Right kidney (tissue), 1 donor: ENCODE data around the gene CREB3L1.

ENCODE experiments used
- DNase-seq: peaks from one replicate; pipeline ENCODE4 v3.0.0-alpha.2; 2016

CREB3L1 gene

DNA sequence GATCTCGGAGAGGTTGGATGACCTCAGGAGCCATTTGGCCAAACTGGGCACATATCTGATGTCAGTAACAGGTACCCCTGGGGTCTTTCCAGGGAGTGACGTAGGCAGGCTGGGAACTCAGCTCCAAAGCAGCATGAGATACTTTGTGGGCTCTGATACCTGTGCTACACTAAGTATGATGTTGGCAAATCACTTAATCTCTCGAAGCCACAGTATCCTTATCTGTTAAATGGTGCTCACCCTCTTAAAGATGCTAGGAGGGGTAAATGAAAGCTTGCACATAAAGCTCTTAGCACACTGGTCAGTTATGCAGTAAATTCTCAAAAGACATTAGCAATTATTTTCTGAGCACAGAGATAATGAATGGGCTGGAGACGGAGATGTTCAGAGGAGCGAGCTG lies 52.7 kb downstream of the CREB3L1 start:
- no peak for DNase-seq

GRCh38 chr11:46330563-46331281 lies 53.3 kb downstream of the CREB3L1 start:
- DNase-seq: peak; percentile 51

DNA sequence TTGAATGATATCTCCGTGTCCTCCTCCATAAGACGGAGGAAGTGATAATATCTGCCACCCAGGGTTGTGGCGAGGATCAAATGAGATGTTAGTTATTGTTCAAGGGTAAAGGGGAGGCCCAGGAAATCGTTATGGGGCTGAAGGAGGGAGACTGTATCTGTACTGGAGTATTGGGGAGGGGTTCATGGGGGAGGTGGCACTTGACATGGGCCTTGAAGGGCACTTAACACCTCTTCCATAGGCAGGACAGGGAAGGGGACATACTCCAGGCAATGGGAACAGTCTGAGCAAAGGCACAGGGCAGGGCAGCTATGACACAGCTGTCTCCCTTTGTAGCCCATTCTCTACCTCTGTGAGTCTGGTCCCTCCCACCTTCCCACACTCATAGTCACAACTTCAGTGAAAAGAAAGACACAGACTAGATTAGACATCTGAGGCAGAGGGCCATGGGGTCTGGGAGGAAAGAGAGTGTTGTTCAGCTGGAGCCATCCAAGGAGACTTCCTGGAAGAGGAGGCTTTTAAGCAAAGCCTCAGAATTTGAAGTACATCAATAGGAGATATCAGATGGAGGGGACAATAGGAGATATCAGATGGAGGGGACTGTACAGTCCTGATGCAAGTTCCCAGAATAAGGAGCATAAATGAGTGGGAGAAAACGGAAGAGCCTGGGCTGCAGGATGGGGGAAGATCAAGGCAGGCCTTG lies 54.0 kb downstream of the CREB3L1 start:
- no peak for DNase-seq

- no peak for DNase-seq
Observed at GRCh38 chr11:46332093-46332567, 54.7 kb downstream of the CREB3L1 start.

DNA sequence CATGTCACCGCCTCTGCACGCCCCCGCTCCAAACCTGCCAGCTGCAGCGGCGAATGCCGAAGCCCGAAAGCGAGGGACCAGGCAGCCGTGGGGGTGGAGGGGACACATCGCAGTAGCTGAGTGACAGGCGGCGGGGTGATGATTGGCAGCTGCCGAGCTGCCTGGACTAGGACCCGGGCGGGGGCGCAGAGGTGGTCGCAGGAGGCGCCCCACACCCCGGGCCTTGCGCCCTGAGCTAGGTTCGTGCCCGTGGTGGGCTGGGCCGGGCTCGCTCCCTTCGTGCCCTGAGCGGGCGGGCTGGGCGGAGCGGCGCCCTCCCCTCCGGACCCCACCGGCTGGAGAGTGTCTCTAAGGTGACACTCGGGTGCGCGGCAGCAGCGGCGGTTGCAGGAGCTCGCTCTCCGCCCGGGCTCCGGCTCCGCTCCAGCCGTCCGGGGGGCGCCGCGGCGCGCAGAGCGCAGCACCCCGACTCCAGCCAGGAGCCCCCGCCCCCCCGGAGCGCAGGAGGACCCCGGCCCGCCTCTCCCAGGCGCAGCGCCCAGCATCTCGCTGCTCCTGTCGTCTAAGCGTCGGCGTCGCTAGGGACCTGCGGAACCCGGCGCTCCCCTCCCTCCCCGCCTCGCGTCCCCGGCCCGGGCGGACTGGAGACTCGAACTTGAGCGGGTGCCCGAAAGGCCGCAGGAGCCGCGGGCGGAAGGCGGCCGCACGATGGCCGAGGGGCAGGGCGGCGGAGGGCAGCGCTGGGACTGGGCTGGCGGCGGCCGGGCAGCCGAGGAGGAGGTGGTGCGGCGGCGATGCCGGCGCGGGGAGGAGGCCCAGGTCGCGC lies 55.3 kb downstream of the CREB3L1 start:
- DNase-seq: peak; percentile 62

GRCh38 chr11:46333394-46333947 lies 56.0 kb downstream of the CREB3L1 start:
- DNase-seq: peak; percentile 71

DNA sequence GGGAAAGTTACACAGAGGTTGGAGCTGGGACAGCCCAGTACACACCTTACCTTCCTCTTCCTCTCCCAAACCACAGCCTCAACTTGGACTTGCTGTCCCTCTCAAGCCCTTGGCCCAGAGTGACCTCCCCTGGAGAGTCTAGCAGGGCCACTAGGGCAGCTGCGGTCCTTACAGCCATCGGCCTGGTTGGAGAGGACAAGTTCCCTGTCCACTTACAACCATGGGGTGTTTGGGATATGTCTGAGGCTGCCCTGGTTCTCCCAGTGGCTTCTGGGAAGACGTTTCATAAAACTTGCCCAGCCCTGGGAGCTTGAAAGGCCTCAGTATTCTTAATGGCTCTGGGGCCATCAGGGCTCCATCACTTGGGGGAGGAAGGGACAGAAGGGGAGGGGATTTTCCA lies 56.7 kb downstream of the CREB3L1 start:
- no peak for DNase-seq

DNA sequence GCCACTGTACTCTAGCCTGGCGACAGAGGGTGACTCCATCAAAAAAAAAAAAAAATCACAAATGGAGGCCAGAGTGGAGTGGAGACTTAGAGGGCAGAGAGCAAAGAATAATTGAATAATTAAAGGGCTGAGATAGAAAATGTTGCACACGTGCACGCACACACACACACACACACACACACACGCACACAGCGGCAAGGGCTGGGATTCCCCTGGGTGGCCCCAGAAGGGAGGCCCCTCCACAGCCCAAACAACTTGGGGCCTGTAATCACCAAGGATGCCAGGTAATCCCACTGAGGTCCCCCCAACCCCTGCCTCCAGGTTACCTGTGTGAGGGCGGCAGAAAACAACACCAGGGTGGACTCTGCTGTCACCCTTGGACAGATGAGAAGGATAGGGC lies 57.8 kb downstream of the CREB3L1 start:
- DNase-seq: no peak

- DNase-seq: no peak
Observed at GRCh38 chr11:46335890-46336562, 58.6 kb downstream of the CREB3L1 start.

- no peak for DNase-seq
Observed at GRCh38 chr11:46336563-46337180, 59.2 kb downstream of the CREB3L1 start.

DNA sequence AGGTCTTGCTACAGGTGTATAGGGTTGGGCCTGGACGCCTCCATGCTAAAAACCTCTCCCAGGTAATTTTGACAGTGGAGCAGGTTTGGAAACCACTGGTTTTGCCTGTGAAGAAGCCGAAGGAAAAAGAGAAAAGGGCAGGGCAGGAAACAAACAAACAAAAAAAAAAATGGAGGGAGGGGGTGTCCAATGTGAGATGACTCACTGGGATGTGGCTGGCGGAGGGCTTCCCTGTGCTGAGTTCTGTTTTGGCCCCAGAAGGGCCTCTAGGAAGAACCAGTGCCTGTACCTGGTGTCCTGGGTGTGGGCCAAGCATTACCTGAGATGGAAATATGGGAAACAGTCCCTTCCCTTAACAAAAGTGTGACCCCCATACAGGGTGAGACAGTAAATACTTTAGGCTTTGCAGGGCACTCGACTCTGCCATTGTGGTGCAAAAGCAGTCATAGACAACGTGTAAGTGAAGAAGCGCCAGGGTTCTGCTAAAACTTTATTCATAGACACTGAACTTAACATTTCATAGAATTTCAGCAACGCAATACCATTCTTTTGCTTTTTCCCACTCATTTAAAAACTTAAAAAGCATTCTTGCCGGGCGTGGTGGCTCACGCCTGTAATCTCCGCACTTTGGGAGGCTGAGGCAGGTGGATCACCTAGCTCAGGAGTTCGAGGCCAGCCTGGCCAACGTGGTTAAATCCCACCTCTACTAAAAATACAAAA lies 60.3 kb downstream of the CREB3L1 start:
- no peak for DNase-seq

DNA sequence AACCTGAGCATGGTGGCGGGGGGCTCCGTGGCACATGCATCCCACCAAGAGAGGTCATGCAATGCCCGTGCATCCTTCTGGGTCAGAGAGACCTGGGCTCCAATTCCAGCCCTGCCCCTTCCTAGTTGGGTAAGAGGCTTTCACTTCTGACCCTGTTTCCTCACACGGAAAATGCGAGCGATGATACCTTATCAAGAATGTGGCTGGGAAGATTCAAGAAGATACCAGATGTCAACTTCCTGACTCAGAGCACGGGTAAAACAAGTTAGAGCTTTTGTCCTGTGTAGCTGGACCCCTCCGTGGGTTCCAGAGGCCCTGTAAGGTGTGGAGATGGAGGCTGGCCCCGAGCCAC lies 61.1 kb downstream of the CREB3L1 start:
- no peak for DNase-seq

GRCh38 chr11:46338988-46339666 lies 61.7 kb downstream of the CREB3L1 start:
- DNase-seq: peak; percentile 71

GRCh38 chr11:46339816-46340215 lies 62.4 kb downstream of the CREB3L1 start:
- DNase-seq: no peak

DNA sequence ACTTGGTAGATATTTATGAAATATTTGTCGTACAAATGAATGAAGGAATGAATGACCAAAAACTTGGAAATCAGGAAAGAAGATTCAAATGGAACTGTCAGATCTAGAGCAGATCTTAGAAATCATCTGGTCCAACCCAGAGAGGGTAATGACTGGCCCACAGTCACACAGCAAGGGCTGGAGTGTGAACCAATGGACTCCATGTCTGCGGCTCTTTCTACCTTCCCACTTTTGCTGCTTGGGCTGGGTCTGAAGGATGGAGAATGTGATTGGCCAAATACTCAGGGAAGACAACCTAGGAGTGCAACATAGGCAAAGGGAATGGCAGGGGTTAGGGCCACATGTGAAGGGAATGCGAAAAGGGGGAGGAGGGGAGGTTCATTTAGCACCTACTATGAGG lies 64.0 kb downstream of the CREB3L1 start:
- DNase-seq: no peak

DNA sequence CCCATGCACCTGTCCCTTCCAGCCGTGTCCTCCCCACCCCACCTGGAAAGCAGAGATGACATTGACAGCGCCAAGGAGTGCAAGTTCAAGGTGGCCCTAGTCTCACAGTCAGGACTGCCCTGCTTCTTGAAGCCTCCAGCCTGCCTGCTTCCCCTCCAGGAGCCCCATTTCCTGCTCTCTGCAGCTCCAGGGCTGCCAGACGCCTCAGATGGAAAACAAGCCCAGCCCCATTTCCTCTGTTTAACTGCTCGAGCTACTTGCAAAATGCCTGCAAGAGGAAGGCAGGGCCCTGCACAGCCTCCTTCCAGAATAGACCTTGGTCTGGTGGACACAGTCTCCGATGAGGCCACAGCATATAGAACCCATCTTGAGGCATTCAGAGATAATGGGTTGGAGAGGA lies 64.8 kb downstream of the CREB3L1 start:
- no peak for DNase-seq

DNA sequence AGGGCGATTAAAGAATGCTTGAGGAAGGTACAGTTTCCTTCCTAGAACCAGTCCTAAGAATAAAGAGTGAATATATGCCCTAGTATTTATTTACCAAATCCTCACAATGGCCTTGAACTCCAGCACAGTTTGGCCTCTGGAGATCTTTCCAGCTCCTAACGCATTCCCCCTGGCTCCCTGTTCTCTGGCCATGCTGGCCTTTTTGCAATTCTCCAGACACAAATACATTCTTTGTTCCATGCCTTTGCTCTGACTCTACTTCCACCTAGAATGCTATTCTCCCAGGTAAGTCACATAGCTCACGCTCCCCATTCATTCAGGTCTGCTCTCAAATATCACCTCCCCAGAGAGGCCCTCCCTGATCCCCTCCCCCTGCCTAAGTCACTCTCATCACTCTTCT lies 66.1 kb downstream of the CREB3L1 start:
- no peak for DNase-seq

- no peak for DNase-seq
Observed at GRCh38 chr11:46345131-46345597, 67.7 kb downstream of the CREB3L1 start.

- DNase-seq: no peak
Observed at GRCh38 chr11:46345881-46346484, 68.5 kb downstream of the CREB3L1 start.
